Measurements from ENCODE around the gene STK16. TPM values are rescaled to one million over a fixed set of nuclear protein-coding genes. Genes with fewer than 3 reads are reported as not detected.

Gene STK16
- total RNA-seq, 8 experiments from 2014 or later = 14.6 to 36.9 (median 23.7) TPM

Other genes with a start within 250 kb of the STK16 start
- gene CFAP65, start 204.0 kb upstream of the STK16 start, total RNA-seq = 1 to 10 TPM in 3 of 8 experiments, under 1 TPM in 5; 0.46 to 6.3 (median 0.66) TPM
- under 1 TPM in 5 of 8 experiments, not detected in 3; 0.08 to 0.57 (median 0.46) TPM for gene IHH, start 184.6 kb upstream of the STK16 start, total RNA-seq
- 10 to 100 TPM in 6 of 8 experiments, 1 to 10 TPM in 2; 7.3 to 55.7 (median 15.5) TPM for gene NHEJ1, start 84.7 kb upstream of the STK16 start, total RNA-seq
- 1 to 10 TPM in 3 of 8 experiments, under 1 TPM in 5; 0.13 to 3.4 (median 0.54) TPM for gene SLC23A3, start 75.5 kb upstream of the STK16 start, total RNA-seq
- gene CNPPD1, start 68.6 kb upstream of the STK16 start, total RNA-seq = 10 to 100 TPM; 18.2 to 44.9 (median 37.5) TPM
- 100 to 1,000 TPM in 1 of 8 experiments, 10 to 100 TPM in 7; 41.0 to 102 (median 69.0) TPM for gene RETREG2, start 67.2 kb upstream of the STK16 start, total RNA-seq
- gene ZFAND2B, start 38.7 kb upstream of the STK16 start, total RNA-seq = 10 to 100 TPM; 19.7 to 35.8 (median 25.7) TPM
- 100 to 1,000 TPM in 1 of 8 experiments, 10 to 100 TPM in 7; 14.2 to 122 (median 34.5) TPM for gene ABCB6, start 26.5 kb upstream of the STK16 start, total RNA-seq
- 10 to 100 TPM; 21.5 to 50.5 (median 34.4) TPM for gene ATG9A, start 15.8 kb upstream of the STK16 start, total RNA-seq
- 10 to 100 TPM; 24.3 to 78.1 (median 48.1) TPM for gene ANKZF1, start 15.7 kb upstream of the STK16 start, total RNA-seq
- 10 to 100 TPM in 1 of 8 experiments, 1 to 10 TPM in 7; 5.6 to 30.7 (median 7.5) TPM for gene GLB1L, start within 50 bp of the STK16 start, total RNA-seq
- under 1 TPM in 3 of 8 experiments, not detected in 5; 0.13 to 0.28 (median 0.14) TPM for gene TUBA4B, start 7.8 kb downstream of the STK16 start, total RNA-seq
- 10 to 100 TPM in 2 of 8 experiments, 1 to 10 TPM in 6; 2.3 to 23.4 (median 4.7) TPM for gene TUBA4A, start 8.4 kb downstream of the STK16 start, total RNA-seq
- 100 to 1,000 TPM in 2 of 8 experiments, 10 to 100 TPM in 6; 25.2 to 131 (median 55.0) TPM for gene DNAJB2, start 33.9 kb downstream of the STK16 start, total RNA-seq
- gene PTPRN, start 63.9 kb downstream of the STK16 start, total RNA-seq = 100 to 1,000 TPM in 1 of 8 experiments, 10 to 100 TPM in 4, 1 to 10 TPM in 1, under 1 TPM in 2; 0.92 to 159 (median 15.3) TPM
- 1 to 10 TPM in 1 of 8 experiments, not detected in 7; 1.1 TPM for gene RESP18, start 87.3 kb downstream of the STK16 start, total RNA-seq
- gene DNPEP, start 142.4 kb downstream of the STK16 start, total RNA-seq = 10 to 100 TPM; 12.7 to 63.4 (median 27.9) TPM
- gene DES, start 172.9 kb downstream of the STK16 start, total RNA-seq = 1 to 10 TPM in 1 of 8 experiments, under 1 TPM in 5, not detected in 2; 0.33 to 1.0 (median 0.76) TPM
- 10 to 100 TPM in 7 of 8 experiments, 1 to 10 TPM in 1; 5.5 to 47.6 (median 26.1) TPM for gene SPEG, start 189.4 kb downstream of the STK16 start, total RNA-seq

Measured in motor neuron (in vitro differentiated cells).